M059J (cell line): ENCODE results near the gene PPP2R3A. TPM values are rescaled to one million over a fixed set of nuclear protein-coding genes. Genes with fewer than 3 reads are reported as not detected.
"Not testable (repeated sequence)": the region's sequence is repeated elsewhere in the genome, so short reads cannot be mapped to it uniquely, and the experiment has no call there.

Source experiments
- DNase-seq: peaks from one replicate; pipeline ENCODE4 v3.0.0-alpha.2; 2012; ENCODE audit warnings: low read depth
- total RNA-seq: library from RNA; depleted of rRNA; stranded (reverse); fragments of >200 nt; shearing (Covaris generic); gene quantifications from 2 replicates; pipeline ENCODE4 v1.2.3, GENCODE V29; 2014

The PPP2R3A gene
- total RNA-seq, 1 experiment from 2014 or later = 22.2 TPM

DNA sequence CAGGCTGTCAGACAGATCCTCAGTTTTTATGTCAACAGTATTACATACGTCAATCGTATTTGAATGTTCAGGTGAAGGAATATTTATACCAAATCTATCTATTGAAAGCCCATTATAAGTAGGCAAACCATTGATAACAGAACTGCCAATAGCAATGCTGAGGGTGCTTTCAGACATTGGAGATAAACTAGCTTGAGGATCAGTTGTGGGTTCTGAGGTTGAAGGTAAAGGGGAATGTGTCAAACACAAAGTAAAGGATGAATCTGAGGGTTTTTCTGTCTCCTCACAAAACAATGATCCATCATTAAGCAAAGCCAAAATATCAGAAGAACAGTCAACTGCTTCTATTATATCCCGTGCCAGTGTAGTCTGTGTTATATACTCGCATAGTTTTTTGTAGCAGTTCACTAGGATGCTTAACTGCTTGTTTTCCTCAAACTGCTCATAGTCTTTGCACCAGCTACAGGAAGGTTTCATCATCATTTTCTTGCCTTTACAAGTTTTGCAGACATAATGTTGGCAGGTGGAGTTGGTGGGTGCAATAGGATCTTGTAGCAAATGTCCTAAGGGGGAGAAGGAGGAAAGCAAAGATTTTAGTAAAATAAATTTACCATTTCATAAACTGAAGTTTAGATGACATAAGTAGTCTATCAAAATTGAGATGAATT lies 186.8 kb downstream of the PPP2R3A start:
- no peak for DNase-seq

DNA sequence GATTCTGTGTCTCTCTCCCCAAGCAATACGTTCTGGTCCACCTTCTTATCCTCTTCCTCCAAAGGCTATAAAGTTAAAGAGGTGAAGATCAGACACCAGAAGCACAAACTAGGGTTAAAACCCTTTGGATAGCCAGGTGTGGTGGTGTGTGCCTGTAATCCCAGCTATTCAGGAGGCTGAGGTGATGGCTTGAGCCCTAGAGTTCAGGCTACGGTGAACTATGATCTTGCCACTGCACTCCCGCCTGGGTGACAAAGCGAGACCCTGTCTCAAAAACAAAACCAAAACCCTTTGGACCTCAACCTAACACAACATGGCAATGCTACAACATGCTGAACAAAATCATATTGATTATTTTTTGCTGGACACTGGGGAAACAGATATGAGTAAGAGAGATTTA lies 187.4 kb downstream of the PPP2R3A start:
- no peak for DNase-seq

DNA sequence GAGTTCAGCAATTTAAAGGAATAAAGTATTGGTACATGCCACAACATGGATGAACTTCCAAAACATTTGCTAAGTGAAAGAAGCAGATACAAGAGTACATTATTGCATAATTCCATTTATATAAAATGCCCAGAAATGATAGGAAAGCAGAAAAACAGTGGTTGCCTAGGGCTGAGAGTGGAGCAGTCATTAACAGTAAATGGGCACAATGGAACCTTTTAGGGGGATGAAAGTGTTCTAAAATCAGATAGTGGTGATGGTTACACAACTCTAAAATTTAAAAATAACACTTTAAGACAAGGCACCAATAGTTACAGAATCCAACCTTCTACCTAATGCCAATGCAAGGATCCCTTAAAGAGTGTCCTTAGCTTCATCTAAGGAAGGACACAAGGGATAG lies 196.0 kb downstream of the PPP2R3A start:
- DNase-seq = no peak

- no peak for DNase-seq
Observed at GRCh38 chr3:136162322-136162721, 196.8 kb downstream of the PPP2R3A start.

GRCh38 chr3:136163607-136164006 lies 198.1 kb downstream of the PPP2R3A start:
- not testable (repeated sequence) for DNase-seq

DNA sequence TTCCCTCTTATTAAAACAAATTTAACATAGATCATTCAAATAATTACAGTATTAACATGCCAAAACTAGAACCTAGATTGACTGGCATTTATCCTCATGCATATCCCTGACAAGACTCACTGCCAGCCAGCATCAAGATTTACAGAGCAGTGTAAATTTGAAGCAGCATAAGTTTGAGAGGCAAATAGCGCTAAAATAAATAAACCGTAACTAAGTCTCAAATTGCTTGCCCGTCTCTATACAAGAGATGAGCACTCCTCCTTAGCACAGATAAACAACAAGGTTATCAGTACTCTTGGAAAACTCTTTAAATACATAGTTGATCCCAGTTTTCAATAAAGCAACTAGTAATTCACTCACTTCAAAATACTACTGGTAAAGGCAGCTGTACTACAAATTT lies 201.0 kb downstream of the PPP2R3A start:
- no peak for DNase-seq

GRCh38 chr3:136168236-136168635 lies 202.7 kb downstream of the PPP2R3A start:
- DNase-seq = not testable (repeated sequence)

DNA sequence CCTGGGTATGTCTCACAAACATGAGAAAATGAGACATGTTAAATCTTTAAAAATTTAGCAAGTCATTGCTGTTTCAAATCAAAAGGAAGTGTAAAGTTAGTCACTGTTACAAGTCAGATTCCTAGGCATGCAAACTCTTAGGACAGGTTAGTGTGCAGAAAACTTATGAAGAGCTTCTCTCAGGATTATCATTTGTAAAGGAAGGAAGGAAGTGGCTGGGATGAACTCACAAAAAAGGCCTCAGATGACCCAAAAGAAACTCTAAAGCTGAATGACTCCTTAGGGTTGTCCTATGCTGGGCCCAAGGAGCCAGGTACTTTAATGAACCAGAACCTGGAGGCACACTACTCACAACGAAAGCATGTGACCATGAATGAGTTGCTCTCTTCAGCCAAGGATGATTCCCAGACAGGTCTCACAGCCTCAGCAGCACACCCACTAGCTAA lies 205.6 kb downstream of the PPP2R3A start:
- DNase-seq = peak; percentile 72

- DNase-seq = no peak
Observed at GRCh38 chr3:136173939-136174490, 208.5 kb downstream of the PPP2R3A start.

- DNase-seq = no peak
Observed at GRCh38 chr3:136177876-136178275, 212.3 kb downstream of the PPP2R3A start.

DNA sequence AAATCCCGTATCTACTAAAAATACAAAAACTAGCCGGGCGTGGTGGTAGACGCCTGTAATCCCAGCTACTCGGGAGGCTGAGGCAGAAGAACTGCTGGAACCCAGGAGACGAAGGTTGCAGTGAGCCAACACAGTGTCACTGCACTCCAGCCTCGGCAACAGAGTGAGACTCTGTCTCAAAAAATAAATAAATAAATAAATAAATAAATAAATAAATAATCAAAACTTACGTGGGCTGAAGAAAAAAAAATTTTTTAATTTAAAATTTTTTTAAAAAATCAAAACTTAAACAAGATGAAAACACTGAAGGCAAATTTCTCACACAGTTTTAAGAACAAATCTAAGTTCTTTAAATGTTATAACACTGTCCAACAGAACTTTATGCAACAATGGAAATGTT lies 216.2 kb downstream of the PPP2R3A start:
- no peak for DNase-seq

DNA sequence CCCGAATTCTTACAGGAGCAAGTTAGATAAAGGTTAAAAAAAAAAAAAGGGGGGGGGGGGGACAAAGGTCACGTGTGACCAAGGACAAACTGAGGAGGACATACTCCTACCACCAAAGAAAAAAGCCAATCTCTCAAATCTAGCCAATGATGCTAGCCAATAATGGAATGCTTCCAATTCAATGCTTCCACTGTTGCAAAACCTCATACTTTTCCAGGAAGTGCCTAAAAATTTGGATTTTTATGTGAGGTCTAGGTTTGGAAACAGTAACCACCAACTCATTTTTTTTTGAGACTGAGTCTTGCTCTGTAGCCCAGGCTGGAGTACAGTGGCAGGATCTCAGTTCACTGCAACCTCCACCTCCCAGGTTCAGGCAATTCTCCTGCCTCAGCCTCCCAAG lies 219.2 kb downstream of the PPP2R3A start:
- peak; percentile 17 for DNase-seq

DNA sequence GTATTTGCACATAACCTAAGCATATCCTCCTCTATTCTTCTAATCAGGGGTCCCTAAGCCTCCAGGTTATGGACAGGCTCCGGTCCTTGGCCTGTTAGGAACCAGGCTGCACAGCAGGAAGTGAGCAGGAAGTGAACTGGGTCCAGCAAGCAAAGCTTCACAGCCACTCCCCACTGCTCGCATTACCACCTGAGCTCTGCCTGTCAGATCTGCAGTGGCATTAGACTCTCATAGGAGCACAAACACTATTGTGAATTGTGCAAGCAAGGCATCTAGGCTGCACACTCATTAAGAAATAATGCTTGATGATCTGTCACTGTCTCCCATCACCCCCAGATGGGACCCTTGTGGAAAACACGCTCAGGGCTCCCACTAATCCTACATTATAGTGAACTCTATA lies 220.8 kb downstream of the PPP2R3A start:
- DNase-seq = peak; percentile 29

DNA sequence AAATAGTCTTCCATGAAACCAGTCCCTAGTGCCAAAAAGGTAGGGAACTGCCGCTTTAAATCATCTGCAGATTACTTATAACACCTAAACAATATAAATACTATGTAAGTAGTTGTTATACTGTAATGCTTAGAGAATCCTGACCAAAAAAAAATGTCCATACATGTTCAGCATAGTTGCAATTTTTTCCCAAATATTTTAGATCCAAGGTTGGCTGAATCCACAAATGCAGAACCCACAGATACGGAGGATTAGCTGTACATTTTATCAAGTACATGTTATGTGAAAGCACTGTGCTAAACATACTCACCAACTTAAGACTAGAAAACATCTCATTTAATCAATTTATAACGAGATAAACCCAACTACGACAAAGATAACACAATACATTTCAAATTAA lies 221.3 kb downstream of the PPP2R3A start:
- no peak for DNase-seq

- no peak for DNase-seq
Observed at GRCh38 chr3:136187868-136188267, 222.3 kb downstream of the PPP2R3A start.

DNA sequence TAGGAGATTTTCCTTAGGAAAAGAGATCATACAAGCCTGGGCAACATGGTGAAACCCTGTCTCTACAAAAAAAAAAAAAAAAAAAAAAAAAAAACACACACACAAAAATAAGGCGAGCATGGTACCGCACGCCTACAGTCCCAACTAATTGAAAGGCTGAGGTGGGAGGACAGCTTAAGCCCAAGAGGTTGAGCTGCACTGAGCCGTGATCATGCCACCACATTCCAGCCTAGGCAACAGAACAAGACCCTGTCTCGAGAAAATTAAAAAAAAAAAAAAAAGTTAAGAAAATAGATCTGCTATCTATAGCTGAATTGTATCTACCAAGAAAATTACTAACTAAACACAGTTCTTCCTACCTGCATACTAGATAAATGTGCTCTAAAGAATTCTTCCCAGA lies 223.5 kb downstream of the PPP2R3A start:
- DNase-seq = no peak

- no peak for DNase-seq
Observed at GRCh38 chr3:136189859-136190617, 224.5 kb downstream of the PPP2R3A start.

DNA sequence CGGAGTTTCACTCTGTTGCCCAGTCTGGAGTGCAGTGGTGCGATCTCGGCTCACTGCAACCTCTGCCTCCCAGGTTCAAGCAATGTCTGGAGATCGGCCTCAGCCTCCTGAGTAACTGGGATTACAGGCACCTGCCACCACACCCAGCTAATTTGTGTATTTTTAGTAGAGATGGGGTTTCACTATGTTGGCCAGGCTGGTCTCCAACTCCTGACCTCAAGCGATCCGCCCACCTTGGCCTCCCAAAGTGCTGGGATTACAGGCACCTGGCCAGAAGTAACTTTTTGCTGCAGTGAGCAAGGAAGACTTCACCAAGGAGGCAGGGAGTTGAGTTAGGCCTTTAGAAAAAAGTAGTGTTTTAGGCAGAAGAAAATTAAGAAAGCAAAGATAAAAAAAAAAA lies 226.7 kb downstream of the PPP2R3A start:
- peak; percentile 43 for DNase-seq

DNA sequence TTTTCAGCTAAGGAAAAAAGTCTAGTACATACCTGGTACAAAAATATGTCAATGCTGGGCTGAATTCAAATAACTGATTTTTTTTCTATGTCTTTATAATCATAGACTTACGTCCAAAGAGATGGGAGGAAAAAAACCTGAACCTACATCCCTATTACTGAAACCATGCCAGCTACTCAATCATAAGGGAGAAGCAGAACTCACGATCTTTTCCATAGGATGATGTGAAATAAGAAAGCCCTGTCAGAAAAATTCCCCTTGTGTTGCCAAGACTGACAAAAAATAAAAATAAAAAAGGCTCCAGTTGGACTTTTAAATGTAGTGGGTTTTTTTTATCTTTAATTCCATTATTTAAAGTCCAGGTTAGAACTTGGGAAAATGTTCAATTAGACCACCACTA lies 227.3 kb downstream of the PPP2R3A start:
- DNase-seq = peak; percentile 12

DNA sequence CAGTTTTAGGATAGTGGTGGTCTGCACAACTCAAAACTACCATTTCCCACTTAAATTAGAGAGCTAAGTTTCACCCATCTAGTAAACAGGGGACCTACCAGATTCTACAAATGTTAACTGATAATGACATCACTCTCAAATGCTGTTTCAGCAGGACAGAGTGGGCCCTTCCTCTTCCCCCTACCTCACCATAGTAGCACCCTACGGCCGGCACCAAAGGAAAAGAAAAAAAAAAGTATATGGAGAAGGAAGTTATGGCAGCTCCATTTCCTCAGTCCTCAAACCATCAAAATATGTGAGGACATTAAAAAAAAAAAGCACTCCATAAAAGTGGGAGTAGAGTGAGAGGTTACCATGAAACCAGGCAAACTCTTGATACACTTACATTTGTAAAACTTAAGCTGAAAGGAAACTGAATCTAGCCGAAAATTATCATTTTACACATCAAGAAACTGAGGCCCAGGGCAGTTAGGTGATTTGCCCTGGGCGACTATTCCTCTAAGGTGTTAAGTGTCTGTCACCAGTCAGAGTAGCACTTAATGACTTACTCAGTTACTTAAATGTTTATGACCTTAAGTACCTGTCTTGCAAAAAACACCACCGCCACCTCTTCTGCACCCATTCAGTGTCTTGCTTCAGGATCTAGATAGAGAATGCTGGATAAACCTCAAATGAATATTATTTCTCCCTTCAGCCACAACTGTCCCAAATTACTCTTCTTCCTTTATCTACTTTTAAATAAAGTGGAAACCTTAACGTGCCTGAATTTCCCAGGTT lies 227.9 kb downstream of the PPP2R3A start:
- peak; percentile 45 for DNase-seq

GRCh38 chr3:136194409-136195257 lies 229.1 kb downstream of the PPP2R3A start:
- peak; percentile 51 for DNase-seq
